Epidermal melanocyte (primary cell): Measurements from ENCODE around the gene KCNRG.
"Not testable (repeated sequence)": the region's sequence is repeated elsewhere in the genome, so short reads cannot be mapped to it uniquely, and the experiment has no call there.

ENCODE experiments used
- DNase-seq: peaks from one replicate; pipeline ENCODE4 v3.0.0; 2011; ENCODE audit warnings: low spot score; ENCODE audit not compliant: insufficient read length

The KCNRG gene

DNA sequence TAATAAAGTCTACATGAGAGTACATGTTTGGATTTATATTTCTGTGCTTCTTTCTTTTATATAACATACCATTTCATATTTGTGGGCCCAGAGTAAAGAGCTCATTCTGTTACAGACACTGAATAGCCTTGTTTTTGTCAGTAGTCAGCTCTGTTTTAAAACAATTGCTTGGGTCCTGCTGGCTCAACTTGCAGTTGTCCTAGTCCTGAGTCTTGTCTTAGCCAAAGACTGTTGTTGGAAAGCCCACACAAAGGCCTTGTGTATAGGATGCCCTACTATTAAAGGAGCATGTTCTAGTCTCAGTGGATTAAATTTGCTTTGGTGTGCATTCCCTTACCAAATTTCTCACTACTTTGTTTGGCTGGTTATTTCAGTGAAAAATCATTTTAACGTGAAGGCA lies 3.8 kb upstream of the KCNRG start:
- no peak for DNase-seq

DNA sequence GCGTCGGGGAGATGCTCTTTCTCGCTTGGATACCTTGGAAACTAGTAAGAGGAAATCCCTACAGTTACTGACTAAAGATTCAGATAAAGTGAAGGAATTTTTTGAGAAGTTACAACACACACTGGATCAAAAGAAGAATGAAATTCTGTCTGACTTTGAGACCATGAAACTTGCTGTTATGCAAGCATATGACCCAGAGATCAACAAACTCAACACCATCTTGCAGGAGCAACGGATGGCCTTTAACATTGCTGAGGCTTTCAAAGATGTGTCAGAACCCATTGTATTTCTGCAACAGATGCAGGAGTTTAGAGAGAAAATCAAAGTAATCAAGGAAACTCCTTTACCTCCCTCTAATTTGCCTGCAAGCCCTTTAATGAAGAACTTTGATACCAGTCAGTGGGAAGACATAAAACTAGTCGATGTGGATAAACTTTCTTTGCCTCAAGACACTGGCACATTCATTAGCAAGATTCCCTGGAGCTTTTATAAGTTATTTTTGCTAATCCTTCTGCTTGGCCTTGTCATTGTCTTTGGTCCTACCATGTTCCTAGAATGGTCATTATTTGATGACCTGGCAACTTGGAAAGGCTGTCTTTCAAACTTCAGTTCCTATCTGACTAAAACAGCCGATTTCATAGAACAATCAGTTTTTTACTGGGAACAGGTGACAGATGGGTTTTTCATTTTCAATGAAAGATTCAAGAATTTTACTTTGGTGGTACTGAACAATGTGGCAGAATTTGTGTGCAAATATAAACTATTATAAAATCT lies 2.7 kb upstream of the KCNRG start:
- no peak for DNase-seq

DNA sequence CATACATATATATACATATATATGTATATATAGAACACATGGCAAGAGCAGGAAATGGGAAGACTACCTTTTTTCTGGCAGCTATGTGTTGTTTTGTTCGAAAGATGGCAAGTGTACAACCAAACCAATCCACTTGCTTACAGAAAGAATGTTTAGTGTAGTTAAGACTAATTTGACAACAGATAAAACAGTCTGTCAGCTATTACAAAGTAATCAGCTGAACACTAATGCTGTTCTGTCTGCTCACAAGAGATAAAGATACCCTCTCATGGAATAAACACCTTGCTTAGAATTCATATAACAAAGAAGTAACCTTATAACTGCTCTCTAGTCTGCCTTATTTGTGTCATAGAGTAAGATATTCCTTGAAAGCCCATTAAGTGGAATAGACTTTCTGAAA lies 858 bp upstream of the KCNRG start:
- no peak for DNase-seq

GRCh38 chr13:50015750-50016149 lies 506 bp downstream of the KCNRG start:
- no peak for DNase-seq

- no peak for DNase-seq
Measured at GRCh38 chr13:50016444-50016843, 1.2 kb downstream of the KCNRG start.

GRCh38 chr13:50017819-50018218 lies 2.6 kb downstream of the KCNRG start:
- no peak for DNase-seq

DNA sequence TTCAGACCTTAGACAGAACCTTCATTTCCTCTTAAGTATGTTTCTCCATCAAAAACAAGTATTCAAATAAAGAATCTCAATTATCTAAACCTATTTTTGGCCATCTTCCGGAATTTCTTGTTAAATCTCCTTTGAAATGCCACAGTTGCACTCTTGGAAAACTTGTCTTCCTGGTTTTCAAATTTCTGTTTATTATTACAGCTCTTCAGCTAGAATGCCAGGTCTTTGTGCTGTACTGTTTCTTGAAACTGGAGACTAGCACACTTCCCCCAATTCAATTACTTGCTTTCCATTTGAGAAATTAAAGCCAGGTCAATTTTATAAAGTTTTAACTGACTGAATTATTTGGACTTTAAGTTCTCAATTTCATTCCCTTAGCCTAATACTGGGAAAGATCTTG lies 10.2 kb downstream of the KCNRG start:
- no peak for DNase-seq

GRCh38 chr13:50026788-50027473 lies 11.7 kb downstream of the KCNRG start:
- no peak for DNase-seq

DNA sequence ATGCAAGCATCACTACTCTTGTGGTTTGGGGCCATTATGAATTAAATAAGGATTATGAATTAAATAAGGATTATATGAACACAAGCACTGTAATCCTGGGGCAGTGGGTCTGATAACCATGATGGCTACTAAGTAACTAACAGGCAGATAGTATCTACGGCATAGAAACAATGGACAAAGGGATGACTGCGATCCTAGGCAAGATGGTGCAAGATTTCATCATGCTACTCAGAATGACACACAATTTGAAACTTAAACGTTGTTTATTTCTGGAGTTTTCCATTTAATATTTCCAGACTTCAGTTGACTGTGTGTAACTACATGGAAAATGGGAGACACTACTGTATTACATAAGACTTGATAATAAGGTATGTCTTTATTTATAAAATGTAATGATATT lies 15.1 kb downstream of the KCNRG start:
- no peak for DNase-seq

- DNase-seq, result no peak
Measured at GRCh38 chr13:50033725-50034124, 18.5 kb downstream of the KCNRG start.

GRCh38 chr13:50037788-50038187 lies 22.5 kb downstream of the KCNRG start:
- no peak for DNase-seq

- no peak for DNase-seq
Measured at GRCh38 chr13:50038266-50038665, 23.0 kb downstream of the KCNRG start.

DNA sequence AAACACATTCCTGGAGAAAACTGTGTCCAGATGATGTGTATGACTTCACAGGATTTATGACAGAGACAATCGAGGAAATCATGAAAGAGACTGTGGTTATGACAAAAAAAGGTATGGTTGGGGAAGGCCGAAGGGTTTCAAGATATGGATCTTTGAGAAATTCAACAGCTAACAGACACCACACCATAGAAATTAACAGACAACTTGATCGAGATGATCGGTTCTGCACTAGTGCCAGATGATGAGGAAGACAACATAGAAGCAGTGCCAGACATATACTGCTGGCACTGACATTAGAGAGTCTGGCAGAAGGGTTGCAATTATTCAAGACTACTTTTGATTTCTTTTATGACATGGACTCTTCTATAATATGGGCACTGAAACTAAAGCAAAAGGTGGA lies 37.2 kb downstream of the KCNRG start:
- DNase-seq, result no peak

DNA sequence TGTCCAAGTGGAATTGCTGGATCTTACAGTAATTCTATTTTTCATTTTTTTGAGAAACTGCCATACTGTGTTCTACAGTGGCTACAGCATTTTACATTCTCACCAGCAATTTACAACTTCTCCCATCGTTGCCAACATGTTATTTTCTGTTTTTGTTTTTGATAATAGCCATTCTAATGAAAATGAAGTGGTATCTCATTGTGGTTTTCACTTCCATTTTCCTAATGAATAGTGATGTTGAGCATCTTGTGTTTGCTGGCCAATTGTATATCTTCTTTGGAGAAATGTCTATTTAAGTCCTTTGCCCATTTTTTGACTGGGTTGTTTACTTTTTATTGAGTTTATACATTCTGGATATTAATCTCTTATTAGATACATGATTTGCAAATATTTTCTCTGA lies 38.6 kb downstream of the KCNRG start:
- DNase-seq, result no peak

GRCh38 chr13:50055454-50055853 lies 40.2 kb downstream of the KCNRG start:
- DNase-seq, result no peak

- no peak for DNase-seq
Measured at GRCh38 chr13:50060718-50061117, 45.5 kb downstream of the KCNRG start.

GRCh38 chr13:50062336-50062735 lies 47.1 kb downstream of the KCNRG start:
- DNase-seq, result not testable (repeated sequence)

- no peak for DNase-seq
Measured at GRCh38 chr13:50065712-50066111, 50.5 kb downstream of the KCNRG start.

DNA sequence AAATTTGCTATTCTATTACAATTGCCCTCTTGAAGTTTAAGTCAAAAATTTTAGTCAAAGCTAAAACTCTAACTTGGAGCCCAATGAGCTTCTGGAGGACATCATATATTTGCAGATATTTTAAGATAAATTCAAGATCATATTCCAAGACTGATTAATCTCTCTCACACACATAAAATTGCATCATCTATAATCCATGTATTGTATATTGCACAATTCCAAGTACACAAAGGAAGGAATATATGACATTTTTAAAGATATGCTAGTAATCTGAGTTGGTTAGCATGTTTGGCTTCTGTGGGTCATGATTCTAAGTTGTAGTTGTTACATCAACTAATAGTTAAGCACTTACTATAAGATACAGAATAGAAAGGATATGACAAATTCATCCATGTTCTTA lies 53.3 kb downstream of the KCNRG start:
- no peak for DNase-seq

DNA sequence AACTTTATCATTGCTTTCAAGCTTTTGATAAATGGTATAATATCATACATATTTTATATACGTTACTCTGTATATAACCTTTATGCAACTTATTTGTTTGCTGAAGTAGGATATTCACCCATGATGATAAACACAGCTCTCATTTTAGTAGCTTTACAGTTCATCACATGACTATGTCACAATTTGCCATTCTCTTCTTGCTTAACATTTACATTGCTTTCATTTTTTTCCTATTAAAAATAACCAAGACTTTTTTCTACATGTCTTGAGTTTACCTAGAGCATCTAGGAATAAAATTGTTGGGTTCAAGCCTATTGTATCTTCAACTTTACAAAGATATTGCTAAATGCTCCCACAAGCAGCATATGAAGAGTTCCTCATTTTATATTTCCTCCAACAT lies 54.0 kb downstream of the KCNRG start:
- no peak for DNase-seq

GRCh38 chr13:50070186-50070585 lies 54.9 kb downstream of the KCNRG start:
- no peak for DNase-seq
